ENCODE results near the gene REEP6.
"Not testable (repeated sequence)": the region's sequence is repeated elsewhere in the genome, so short reads cannot be mapped to it uniquely, and the experiment has no call there.

REEP6 gene

DNA sequence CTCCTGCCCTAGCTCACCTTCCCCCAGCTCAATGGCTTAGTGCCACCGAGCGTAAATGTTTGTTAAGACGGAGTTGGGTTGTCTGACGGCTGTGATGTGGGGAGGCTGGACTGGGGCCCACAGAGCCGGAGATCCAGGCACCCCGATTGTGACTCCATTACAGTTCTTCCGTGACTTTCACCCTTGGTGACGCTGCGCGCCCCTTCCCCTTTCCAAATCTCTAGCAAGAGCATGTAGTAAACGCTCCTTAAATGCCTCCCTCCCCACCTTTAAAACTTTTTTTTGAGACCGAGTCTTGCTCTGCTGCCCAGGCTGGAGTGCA, 829 bp downstream of the REEP6 start:
- DNase-seq, result no peak

DNA sequence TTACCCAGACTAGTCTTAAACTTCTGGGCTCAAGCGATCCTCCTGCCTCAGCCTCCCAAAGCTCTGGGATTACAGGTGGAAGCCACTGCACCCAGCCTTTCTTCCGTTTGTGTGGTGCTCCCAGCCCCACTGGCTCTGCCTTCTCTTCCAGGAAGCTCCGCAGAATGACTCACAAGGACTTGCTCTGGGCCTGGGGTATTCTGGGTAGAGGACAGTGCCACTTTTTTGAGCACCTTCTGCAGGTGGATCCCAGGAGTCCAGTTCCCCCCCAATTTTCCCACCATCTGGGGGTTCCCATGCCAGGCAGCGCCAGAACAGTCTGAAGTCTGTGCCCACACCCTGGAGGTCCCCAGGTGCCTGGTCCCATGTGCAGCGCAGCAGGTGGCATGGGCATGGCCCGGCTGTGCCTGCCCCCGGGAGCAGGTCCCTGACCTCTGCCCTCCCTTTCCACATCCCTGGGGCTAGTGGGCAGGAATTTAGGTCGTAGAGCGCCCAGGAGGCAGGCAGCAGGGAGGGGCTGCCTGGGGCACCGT, 1.6 kb downstream of the REEP6 start:
- DNase-seq, result no peak

DNA sequence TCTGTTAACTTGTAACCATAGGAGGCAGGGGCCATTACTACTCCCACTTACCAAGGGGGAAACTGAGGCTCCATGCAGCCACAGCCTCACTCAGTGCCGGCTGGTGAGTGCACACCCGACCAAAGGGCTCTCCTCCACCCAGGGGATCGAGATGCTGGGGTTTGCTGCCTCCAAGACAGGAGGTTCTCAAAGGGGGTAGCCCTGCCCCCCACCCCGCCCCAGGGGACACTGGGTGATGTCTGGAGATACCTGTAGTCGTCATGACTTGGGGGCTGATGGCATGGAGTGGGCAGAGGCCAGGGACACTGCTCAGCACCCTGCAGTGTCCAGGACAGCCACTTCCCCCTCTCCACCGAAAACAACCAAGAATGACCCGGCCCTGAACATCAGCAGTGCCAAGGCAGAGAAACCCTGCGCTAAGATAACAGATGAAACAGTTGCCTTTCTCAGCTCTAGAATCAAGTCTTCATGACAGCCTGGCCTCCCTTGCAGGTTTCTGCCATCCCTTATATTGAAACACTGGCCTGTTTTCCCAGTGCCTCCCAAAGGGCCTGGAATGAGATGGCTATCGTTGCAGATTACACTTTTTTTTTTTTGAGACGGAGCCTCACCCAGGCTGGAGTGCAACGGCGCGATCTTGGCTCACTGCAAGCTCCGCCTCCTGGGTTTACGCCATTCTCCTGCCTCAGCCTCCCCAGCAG, 3.3 kb downstream of the REEP6 start:
- DNase-seq, result no peak

GRCh38 chr19:1495051-1495798, 4.2 kb downstream of the REEP6 start:
- no peak for DNase-seq

DNA sequence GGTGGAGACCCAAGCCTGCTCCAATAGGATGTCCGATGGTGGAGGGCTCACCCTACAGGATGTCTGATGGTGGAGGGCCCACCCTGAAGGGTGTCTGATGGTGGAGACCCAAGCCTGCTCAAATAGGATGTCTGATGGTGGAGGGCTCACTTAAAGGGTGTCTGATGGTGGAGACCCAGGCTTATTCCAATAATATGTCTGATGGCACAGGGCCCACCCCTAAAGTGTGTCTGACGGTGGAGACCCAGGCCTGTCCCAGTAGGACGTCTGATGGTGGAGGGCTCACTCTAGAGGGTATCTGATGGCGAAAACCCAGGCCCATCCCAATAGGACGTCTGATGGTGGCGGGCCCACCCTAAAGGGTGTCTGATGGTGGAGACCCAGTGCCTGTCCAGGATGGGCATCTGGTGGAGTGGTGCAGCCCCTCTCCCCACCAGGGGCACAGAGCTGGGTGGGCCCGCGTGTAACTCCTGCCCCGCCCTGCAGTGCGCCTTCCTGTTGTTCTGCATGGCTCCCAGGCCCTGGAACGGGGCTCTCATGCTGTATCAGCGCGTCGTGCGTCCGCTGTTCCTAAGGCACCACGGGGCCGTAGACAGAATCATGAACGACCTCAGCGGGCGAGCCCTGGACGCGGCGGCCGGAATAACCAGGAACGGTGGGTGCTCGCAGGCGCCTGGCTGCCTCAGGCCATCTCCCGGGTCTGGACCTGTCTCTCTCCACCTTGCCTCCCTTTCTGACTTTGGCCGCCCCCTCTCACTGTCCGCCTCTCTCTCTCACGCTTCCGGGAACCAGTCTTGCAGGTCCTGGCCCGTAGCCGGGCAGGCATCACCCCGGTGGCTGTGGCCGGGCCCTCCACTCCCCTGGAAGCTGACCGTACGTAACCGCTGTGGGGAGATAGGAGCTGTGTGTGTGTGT, 5.1 kb downstream of the REEP6 start:
- peak in 2 of 3 experiments; percentile 21 to 33 for DNase-seq

DNA sequence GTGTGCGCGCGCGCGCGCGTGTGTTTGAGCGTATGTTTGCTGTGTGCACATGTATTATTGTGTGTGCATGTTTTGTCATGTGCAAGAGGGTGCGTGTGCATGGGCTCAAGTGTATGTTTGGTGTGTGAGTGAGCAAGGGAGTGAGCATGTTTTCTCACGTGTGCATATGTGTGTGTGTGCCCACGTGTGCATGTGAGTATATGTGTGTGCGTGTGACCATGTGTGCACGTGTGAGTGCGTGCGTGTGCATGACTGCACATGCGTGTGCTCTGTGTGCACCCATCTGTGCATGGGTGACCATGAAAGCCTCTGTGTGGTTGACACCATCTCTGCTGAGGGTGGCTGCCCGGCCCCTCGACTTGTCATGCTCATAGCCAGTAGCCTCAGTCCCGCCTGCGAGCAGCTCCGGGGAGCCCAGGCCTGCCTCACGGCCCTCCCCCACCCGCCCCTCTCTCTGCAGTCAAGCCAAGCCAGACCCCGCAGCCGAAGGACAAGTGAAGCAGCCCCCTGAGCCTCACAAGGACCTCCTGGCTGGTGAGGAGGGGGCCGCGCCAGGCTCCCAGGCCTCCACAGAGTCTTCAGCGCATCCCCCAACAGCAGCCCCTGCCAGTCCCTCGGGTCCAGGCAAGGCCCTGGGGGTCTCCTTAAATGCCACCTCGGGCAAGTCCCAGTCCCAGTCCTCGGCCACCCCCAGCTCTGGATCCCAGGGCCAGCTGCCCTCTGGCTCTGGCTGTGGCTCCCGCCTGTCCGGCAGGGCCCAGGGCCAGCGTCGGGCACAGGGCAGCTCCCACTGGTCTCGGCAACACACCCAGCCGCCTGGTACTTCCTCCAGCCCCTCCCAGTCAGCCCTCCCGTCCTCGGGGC, 6.0 kb downstream of the REEP6 start:
- DNase-seq, result no peak

- no peak for DNase-seq
Measured at GRCh38 chr19:1497578-1498235, 6.7 kb downstream of the REEP6 start.

DNA sequence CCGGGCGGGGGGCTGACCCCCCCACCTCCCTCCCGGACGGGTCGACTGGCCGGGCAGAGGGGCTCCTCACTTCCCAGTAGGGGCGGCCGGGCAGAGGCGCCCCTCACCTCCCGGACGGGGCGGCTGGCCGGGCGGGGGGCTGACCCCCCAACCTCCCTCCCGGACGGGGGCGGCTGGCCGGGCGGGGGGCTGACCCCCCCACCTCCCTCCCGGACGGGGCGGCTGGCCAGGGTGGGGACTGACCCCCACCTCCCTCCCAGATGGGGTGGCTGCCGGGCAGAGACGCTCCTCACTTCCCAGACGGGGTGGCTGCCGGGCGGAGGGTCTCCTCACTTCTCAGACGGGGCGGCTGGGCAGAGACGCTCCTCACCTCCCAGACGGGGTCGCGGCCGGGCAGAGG, 8.2 kb downstream of the REEP6 start:
- DNase-seq, result not testable (repeated sequence)

DNA sequence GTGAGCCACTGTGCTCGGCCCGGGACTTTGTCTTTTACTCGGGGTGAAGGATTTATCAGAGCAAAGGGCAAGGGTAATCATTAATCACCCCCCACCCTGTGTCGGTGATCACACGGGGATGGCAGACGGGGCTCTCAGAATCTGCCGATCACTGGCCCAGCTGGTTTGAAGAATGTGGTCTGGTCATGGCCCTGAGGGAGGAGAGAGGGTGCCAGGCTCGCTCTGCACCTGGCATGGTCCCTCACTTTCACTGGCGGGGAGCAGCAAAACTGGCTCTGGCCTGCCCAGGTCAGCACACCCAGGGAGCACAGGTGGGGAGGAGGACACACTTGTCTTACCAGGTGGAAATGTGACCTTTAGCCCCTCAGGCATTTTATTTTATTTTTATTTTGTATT, 10.2 kb downstream of the REEP6 start:
- DNase-seq, result no peak

GRCh38 chr19:1502433-1503088, 11.6 kb downstream of the REEP6 start:
- no peak for DNase-seq

GRCh38 chr19:1503089-1503924, 12.3 kb downstream of the REEP6 start:
- DNase-seq, result peak in 2 of 3 experiments; percentile 33 to 59

DNA sequence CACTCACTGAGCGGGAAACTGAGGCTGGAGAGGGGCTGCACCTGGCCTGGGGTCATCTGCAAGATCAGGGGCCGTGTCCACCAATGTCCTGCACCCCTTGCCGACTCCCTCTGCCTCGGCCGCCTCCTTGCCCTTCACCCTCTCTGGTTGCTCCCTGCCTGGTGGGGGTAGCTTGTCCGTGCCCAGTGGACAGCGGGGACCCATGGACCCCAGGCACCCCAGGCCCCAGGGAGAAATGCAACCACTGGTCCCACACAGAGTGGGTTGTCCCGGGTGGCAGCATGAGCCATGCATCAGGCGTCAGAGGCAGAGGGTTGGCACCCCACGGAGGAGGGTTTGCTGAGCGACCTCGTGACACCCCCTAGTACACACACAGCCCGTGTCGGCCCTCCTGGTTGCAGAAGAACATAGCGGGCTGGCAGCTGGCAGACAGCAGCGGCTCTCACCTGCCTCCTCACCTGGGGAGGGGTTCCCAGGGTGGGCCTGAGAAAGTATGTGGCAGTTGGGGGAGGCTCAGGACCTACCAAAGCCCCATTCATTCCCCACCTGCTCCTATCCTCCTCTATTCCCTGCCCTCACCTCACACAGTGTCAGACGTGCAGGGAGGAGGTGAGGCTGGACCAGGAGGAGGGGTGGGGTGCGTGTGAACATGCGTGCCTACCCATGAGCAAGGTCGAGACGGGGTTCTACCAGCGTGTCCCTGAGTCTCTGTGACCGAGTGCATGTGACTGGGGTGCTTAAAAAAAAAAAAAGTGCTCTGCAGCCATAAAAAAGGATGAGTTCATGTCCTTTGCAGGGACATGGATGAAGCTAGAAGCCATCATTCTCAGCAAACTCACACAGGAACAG, 13.2 kb downstream of the REEP6 start:
- DNase-seq, result no peak

GRCh38 chr19:1505012-1505411, 14.0 kb downstream of the REEP6 start:
- no peak for DNase-seq

- DNase-seq, result no peak
Measured at GRCh38 chr19:1505991-1506881, 15.3 kb downstream of the REEP6 start.

DNA sequence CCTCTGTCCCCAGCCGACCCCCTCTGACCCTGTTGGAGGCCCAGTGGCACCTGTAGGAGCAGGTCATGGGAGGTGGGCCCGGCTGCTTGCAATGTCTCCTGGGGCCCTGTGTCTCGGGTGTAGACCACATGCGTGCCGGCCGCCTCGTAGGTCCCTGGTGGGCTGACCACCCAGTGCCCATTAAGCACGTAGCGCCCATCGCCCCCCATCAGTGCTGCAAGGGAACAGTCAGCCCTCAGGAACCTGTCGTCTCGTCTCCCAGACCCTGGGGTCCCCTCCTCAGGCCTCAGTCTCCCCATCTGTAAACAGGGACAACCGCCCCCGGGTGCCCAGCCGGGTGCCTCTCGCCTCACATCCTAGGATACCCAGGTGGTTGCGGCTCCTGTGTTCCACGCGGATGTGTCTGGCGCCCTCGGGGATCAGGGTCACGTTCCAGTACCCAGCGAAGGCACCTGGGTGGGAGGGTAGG, 16.2 kb downstream of the REEP6 start:
- no peak for DNase-seq

- DNase-seq, result peak; percentile 96 to 99 (median 98)
Measured at GRCh38 chr19:1507763-1508506, 17.0 kb downstream of the REEP6 start.

DNA sequence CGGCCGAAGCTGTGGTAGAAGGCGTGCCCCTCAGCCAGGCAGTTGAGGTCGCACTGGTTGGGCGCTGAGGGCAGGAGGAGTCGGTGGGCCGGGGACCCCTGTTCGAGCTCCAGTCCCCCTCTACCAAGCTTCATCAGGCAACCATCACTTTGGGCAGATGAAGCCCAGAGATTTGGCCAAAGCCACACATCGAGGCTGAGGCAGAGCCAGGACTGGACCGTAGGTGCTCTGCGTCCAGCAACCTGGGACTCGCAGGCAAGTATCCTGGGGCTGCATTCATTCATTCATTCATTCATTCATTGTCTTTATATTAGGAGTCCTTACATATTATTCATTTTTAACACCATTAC, 17.5 kb downstream of the REEP6 start:
- no peak for DNase-seq

Measured in NCI-H1417 (cell line).